Measurements from ENCODE around the gene PAN2.
"Not testable (repeated sequence)": the region's sequence is repeated elsewhere in the genome, so short reads cannot be mapped to it uniquely, and the experiment has no call there.

PAN2 gene

GRCh38 chr12:56342290-56342689 lies 8.5 kb upstream of the PAN2 start:
- in situ Hi-C loops (cut with MboI; ENCODE audit: low sequenced_read_pairs): not testable (repeated sequence)

- in situ Hi-C loops (cut with MboI; ENCODE audit: low sequenced_read_pairs): no loop called here
Measured at GRCh38 chr12:56341616-56342015, 7.8 kb upstream of the PAN2 start.

- in situ Hi-C loops (cut with MboI; ENCODE audit: low sequenced_read_pairs): no loop called here
Measured at GRCh38 chr12:56339158-56339422, 5.3 kb upstream of the PAN2 start.

- in situ Hi-C loops (cut with MboI; ENCODE audit: low sequenced_read_pairs): no loop called here
Measured at GRCh38 chr12:56338308-56339157, 4.7 kb upstream of the PAN2 start, which contains the start of gene IL23A. Gene IL23A, plus strand, starts transcription at chr12:56338884. Its CDS starts 161 bp downstream, at chr12:56339045.

- in situ Hi-C loops (cut with MboI; ENCODE audit: low sequenced_read_pairs): no loop called here
Measured at GRCh38 chr12:56337753-56338251, 4.0 kb upstream of the PAN2 start.

GRCh38 chr12:56336361-56337167 lies 2.8 kb upstream of the PAN2 start:
- in situ Hi-C loops (cut with MboI; ENCODE audit: low sequenced_read_pairs): no loop called here

- in situ Hi-C loops (cut with MboI; ENCODE audit: low sequenced_read_pairs): not testable (repeated sequence)
Measured at GRCh38 chr12:56335527-56335926, 1.7 kb upstream of the PAN2 start.

GRCh38 chr12:56334490-56334793 lies 642 bp upstream of the PAN2 start:
- in situ Hi-C loops (cut with MboI; ENCODE audit: low sequenced_read_pairs): no loop called here

- in situ Hi-C loops (cut with MboI; ENCODE audit: low sequenced_read_pairs): no loop called here
Measured at GRCh38 chr12:56333197-56333678, 562 bp downstream of the PAN2 start.

- in situ Hi-C loops (cut with MboI; ENCODE audit: low sequenced_read_pairs): no loop called here
Measured at GRCh38 chr12:56332512-56333196, 1.1 kb downstream of the PAN2 start.

GRCh38 chr12:56330936-56331490 lies 2.8 kb downstream of the PAN2 start:
- in situ Hi-C loops (cut with MboI; ENCODE audit: low sequenced_read_pairs): no loop called here

- in situ Hi-C loops (cut with MboI; ENCODE audit: low sequenced_read_pairs): no loop called here
Measured at GRCh38 chr12:56326533-56326932, 7.3 kb downstream of the PAN2 start.

- in situ Hi-C loops (cut with MboI; ENCODE audit: low sequenced_read_pairs): no loop called here
Measured at GRCh38 chr12:56326126-56326525, 7.7 kb downstream of the PAN2 start.

- in situ Hi-C loops (cut with MboI; ENCODE audit: low sequenced_read_pairs): no loop called here
Measured at GRCh38 chr12:56324206-56324605, 9.6 kb downstream of the PAN2 start.

- in situ Hi-C loops (cut with MboI; ENCODE audit: low sequenced_read_pairs): not testable (repeated sequence)
Measured at GRCh38 chr12:56321610-56322009, 12.2 kb downstream of the PAN2 start.

GRCh38 chr12:56321027-56321426 lies 12.8 kb downstream of the PAN2 start:
- in situ Hi-C loops (cut with MboI; ENCODE audit: low sequenced_read_pairs): no loop called here

GRCh38 chr12:56317675-56318074 lies 16.1 kb downstream of the PAN2 start:
- in situ Hi-C loops (cut with MboI; ENCODE audit: low sequenced_read_pairs): no loop called here

GRCh38 chr12:56315622-56316473 lies 18.0 kb downstream of the PAN2 start, which contains the start of gene CNPY2:
Gene CNPY2, minus strand, starts transcription at chr12:56315988. Its CDS starts 771 bp downstream, at chr12:56315217.
- in situ Hi-C loops (cut with MboI; ENCODE audit: low sequenced_read_pairs): no loop called here

GRCh38 chr12:56315249-56315621 lies 18.6 kb downstream of the PAN2 start:
- in situ Hi-C loops (cut with MboI; ENCODE audit: low sequenced_read_pairs): no loop called here

GRCh38 chr12:56311003-56311402 lies 22.8 kb downstream of the PAN2 start:
- in situ Hi-C loops (cut with MboI; ENCODE audit: low sequenced_read_pairs): no loop called here

Measured in HL-60/S4 treated with phorbol 12-myristate 13-acetate at 8.2 ng/mL for 4 days and 3 days (cell line).